Testis (tissue), 2 donors: Measurements from ENCODE around the gene PPP1R13B.

Experiments
- CTCF ChIP-seq, 3 experiments: fragments of 450-650 bp in 2 of 3; fragments of 200-600 bp in 1 of 3; sonication (generic) in 1 of 3; IDR thresholded peaks; one replicate each; pipeline ENCODE4 v1.5.1; 2016 to 2019; ENCODE audit warnings: antibody characterized with exemption in 3 of 3, mild to moderate bottlenecking in 2 of 3, moderate library complexity in 1 of 3
- POLR2A ChIP-seq: fragments of 450-650 bp; IDR thresholded peaks from one replicate; pipeline ENCODE4 v1.6.1; 2017; ENCODE audit warnings: antibody characterized with exemption, mild to moderate bottlenecking, moderate library complexity

GRCh38 chr14:103712633-103713247, 134.6 kb downstream of the PPP1R13B start:
- TF ChIP-seq POLR2A (no peak), CTCF (IDR thresholded peaks at IDR 0.05) (no peak)
